Ecto neural progenitor cell (in vitro differentiated cells): ENCODE data around the gene TPX2.

Experiments
- DNase-seq: peaks from one replicate; pipeline ENCODE4 v3.0.0-alpha.2; 2018; ENCODE audit warnings: low spot score

TPX2 gene

GRCh38 chr20:31738729-31739549 lies at the start of gene TPX2:
TPX2 (plus strand) TSS chr20:31739290; CDS start chr20:31757477, 18,187 bp downstream.
- peak; percentile 97 for DNase-seq

GRCh38 chr20:31690124-31690666 lies 48.9 kb upstream of the TPX2 start:
- DNase-seq = no peak

- no peak for DNase-seq
Measured at GRCh38 chr20:31691646-31692275, 47.3 kb upstream of the TPX2 start.

GRCh38 chr20:31693402-31693801 lies 45.7 kb upstream of the TPX2 start:
- no peak for DNase-seq

- no peak for DNase-seq
Measured at GRCh38 chr20:31693987-31694661, 45.0 kb upstream of the TPX2 start.

- DNase-seq = no peak
Measured at GRCh38 chr20:31694842-31695593, 44.1 kb upstream of the TPX2 start.

- DNase-seq = no peak
Measured at GRCh38 chr20:31695849-31696804, 43.0 kb upstream of the TPX2 start.

GRCh38 chr20:31698243-31698802 lies 40.8 kb upstream of the TPX2 start:
- DNase-seq = no peak

GRCh38 chr20:31698803-31699718 lies 40.0 kb upstream of the TPX2 start:
- no peak for DNase-seq

- DNase-seq = no peak
Measured at GRCh38 chr20:31699801-31700728, 39.0 kb upstream of the TPX2 start.

- DNase-seq = no peak
Measured at GRCh38 chr20:31700747-31701146, 38.3 kb upstream of the TPX2 start.

- no peak for DNase-seq
Measured at GRCh38 chr20:31701591-31701990, 37.5 kb upstream of the TPX2 start.

- DNase-seq = no peak
Measured at GRCh38 chr20:31704225-31705119, 34.6 kb upstream of the TPX2 start.

GRCh38 chr20:31705191-31705590 lies 33.9 kb upstream of the TPX2 start:
- no peak for DNase-seq

- no peak for DNase-seq
Measured at GRCh38 chr20:31705598-31706597, 33.2 kb upstream of the TPX2 start.
